Esophagus squamous epithelium (tissue), 4 donors: Measurements from ENCODE around the gene ZRANB2.

ENCODE experiments used
- CTCF ChIP-seq, 6 experiments: fragments of 450-650 bp in 4 of 6; fragments of 200-600 bp in 2 of 6; sonication (generic) in 2 of 6; IDR thresholded peaks; one replicate each; pipeline ENCODE4 v1.5.1; 2016 to 2019; ENCODE audit warnings: antibody characterized with exemption in 6 of 6, mild to moderate bottlenecking in 4 of 6, moderate library complexity in 4 of 6
- POLR2A ChIP-seq, 4 donors: fragments of 450-650 bp; IDR thresholded peaks; one replicate each; pipeline ENCODE4 v1.6.1; 2017; ENCODE audit warnings: antibody characterized with exemption in 4 of 4, mild to moderate bottlenecking in 4 of 4, moderate library complexity in 3 of 4

DNA sequence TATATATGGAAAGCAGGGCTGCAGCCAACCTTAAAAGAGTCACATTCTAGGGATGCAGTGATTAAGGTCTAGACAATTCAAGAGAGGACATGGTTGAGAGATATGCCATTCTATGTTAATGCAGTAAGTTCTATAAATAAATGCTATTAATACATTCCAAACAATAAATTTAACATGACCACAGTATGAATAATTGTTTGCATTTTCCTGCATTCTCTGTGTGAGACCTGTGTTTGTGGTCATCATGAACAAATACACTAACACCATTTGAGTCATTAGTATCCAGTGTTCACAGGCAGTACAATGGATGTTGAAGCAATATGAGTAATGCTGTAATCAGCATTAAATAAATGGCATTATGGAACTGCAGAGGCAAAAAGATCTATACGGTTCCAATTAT is 5.5 kb upstream of the ZRANB2 start:
- TF ChIP-seq POLR2A (IDR thresholded peaks at IDR 0.05) (no peak), CTCF (IDR thresholded peaks at IDR 0.05) (no peak)
